IPS DF 6.9 (cell line): ENCODE measurements around the gene CTSS.

Experiments
- DNase-seq: peaks from one replicate; pipeline ENCODE4 v3.0.0-alpha.2; 2013; ENCODE audit warnings: low read depth, low spot score
- H3K27ac ChIP-seq: one replicate; pipeline ENCODE4 v1.5.1; 2013; ENCODE audit warnings: low read length, control low read depth
- H3K27me3 ChIP-seq: 2 replicates; pipeline ENCODE4 v1.6.1; 2013; ENCODE audit warnings: mild to moderate bottlenecking, low read length; ENCODE audit not compliant: control insufficient read depth, insufficient read depth
- H3K36me3 ChIP-seq: 2 replicates; pipeline ENCODE4 v1.6.1; 2013; ENCODE audit warnings: low read length; ENCODE audit not compliant: control insufficient read depth, insufficient read depth
- H3K4me1 ChIP-seq: 2 replicates; pipeline ENCODE4 v1.6.1; 2013; ENCODE audit warnings: low read length; ENCODE audit not compliant: control insufficient read depth, insufficient read depth
- H3K4me3 ChIP-seq: 2 replicates; pipeline ENCODE4 v1.5.1; 2013; ENCODE audit warnings: mild to moderate bottlenecking, low read length
- H3K9me3 ChIP-seq: 2 replicates; pipeline ENCODE4 v1.6.1; 2013; ENCODE audit warnings: low read length, inconsistent platforms; ENCODE audit not compliant: control insufficient read depth, insufficient read depth
- WGBS: extraction: QIAGEN DNeasy Blood & Tissue Kit; methylation state at CpG from one replicate; pipeline ENCODE4 v1.1.7; 2013; ENCODE audit warnings: mixed read lengths, missing lambda C conversion rate; ENCODE audit not compliant: insufficient read length, insufficient coverage; 5-methylcytosine and 5-hydroxymethylcytosine counted together

CTSS gene

GRCh38 chr1:150765296-150765976 lies at the start of gene CTSS:
Gene CTSS (minus strand): TSS chr1:150765778. CDS start chr1:150764763, 1,015 bp downstream.
- Histone ChIP-seq H3K36me3 (no peaks in the 10 kb centered on the region), H3K27ac (no peak within 1 kb of the TSS), H3K4me3 (no peak within 1 kb of the TSS), H3K4me1 (no peaks in the 10 kb centered on the region), H3K9me3 (no peaks in the 10 kb centered on the region; the same call in 1 of the 2 replicates), H3K27me3 (no peaks in the 10 kb centered on the region)
- no CpG with 5 or more reads among the region's 4 CpGs for WGBS
- DNase-seq, result no peak

GRCh38 chr1:150813028-150813707 lies 47.6 kb upstream of the CTSS start:
- no CpG with 5 or more reads among the region's 5 CpGs for WGBS
- DNase-seq, result no peak
- peaks cover 16% of the 10 kb centered on the region; the same call in 1 of the 2 replicates for H3K36me3 ChIP-seq

GRCh38 chr1:150810958-150811659 lies 45.5 kb upstream of the CTSS start:
- no CpG with 5 or more reads among the region's 9 CpGs for WGBS
- no peak overlapping the region for H3K4me3 ChIP-seq
- H3K27me3 ChIP-seq, result no peaks in the 10 kb centered on the region
- no peak for DNase-seq
- H3K4me1 ChIP-seq, result 0 out of 2 replicates have a peak, but pooled peaks cover 4% of the 10 kb centered on the region
- peaks cover 9% of the 10 kb centered on the region; the same call in 1 of the 2 replicates for H3K36me3 ChIP-seq
- H3K27ac ChIP-seq, result no peak overlapping the region
- H3K9me3 ChIP-seq, result no peaks in the 10 kb centered on the region

More at GRCh38 chr1:150813028-150813707, 47.6 kb upstream of the CTSS start:
- Histone ChIP-seq H3K9me3 (no peaks in the 10 kb centered on the region), H3K4me1 (0 out of 2 replicates have a peak, but pooled peaks cover under 1% of the 10 kb centered on the region), H3K27me3 (no peaks in the 10 kb centered on the region), H3K27ac (no peak overlapping the region), H3K4me3 (no peak overlapping the region)

GRCh38 chr1:150809651-150810050 lies 44.1 kb upstream of the CTSS start:
- WGBS, result no CpG with 5 or more reads among the region's 3 CpGs
- no peak overlapping the region for H3K27ac ChIP-seq
- no peak for DNase-seq
- H3K9me3 ChIP-seq, result no peaks in the 10 kb centered on the region
- no peaks in the 10 kb centered on the region for H3K27me3 ChIP-seq
- H3K4me1 ChIP-seq, result 0 out of 2 replicates have a peak, but pooled peaks cover 4% of the 10 kb centered on the region
- peaks cover 9% of the 10 kb centered on the region; the same call in 1 of the 2 replicates for H3K36me3 ChIP-seq
- no peak overlapping the region for H3K4me3 ChIP-seq

GRCh38 chr1:150808846-150809245 lies 43.3 kb upstream of the CTSS start:
- Histone ChIP-seq H3K4me1 (0 out of 2 replicates have a peak, but pooled peaks cover 4% of the 10 kb centered on the region), H3K36me3 (peaks cover 6% of the 10 kb centered on the region; the same call in 1 of the 2 replicates), H3K27ac (no peak overlapping the region), H3K4me3 (no peak overlapping the region), H3K9me3 (no peaks in the 10 kb centered on the region), H3K27me3 (no peaks in the 10 kb centered on the region)
- no CpG with 5 or more reads among the region's 2 CpGs for WGBS
- DNase-seq, result no peak

- Histone ChIP-seq H3K4me1 (0 out of 2 replicates have a peak, but pooled peaks cover 4% of the 10 kb centered on the region), H3K4me3 (no peak within 1 kb of the TSS)
- no peak for DNase-seq
Observed at GRCh38 chr1:150808121-150808520, 42.5 kb upstream of the CTSS start, which contains the start of gene CTSK. Gene CTSK (minus strand): TSS chr1:150808260. CDS start chr1:150806805, 1,455 bp downstream.

GRCh38 chr1:150807249-150808023 lies 41.9 kb upstream of the CTSS start:
- no peak for DNase-seq
- Histone ChIP-seq H3K4me3 (no peak overlapping the region), H3K9me3 (no peaks in the 10 kb centered on the region), H3K27me3 (no peaks in the 10 kb centered on the region), H3K27ac (no peak overlapping the region), H3K4me1 (0 out of 2 replicates have a peak, but pooled peaks cover 4% of the 10 kb centered on the region), H3K36me3 (no peaks in the 10 kb centered on the region)
- no CpG with 5 or more reads among the region's 7 CpGs for WGBS

More at GRCh38 chr1:150808121-150808520, 42.5 kb upstream of the CTSS start, which contains the start of gene CTSK:
- Histone ChIP-seq H3K27me3 (no peaks in the 10 kb centered on the region), H3K9me3 (no peaks in the 10 kb centered on the region), H3K36me3 (peaks cover 4% of the 10 kb centered on the region; the same call in 1 of the 2 replicates), H3K27ac (no peak within 1 kb of the TSS)
- no CpG with 5 or more reads among the region's 7 CpGs for WGBS

GRCh38 chr1:150805899-150806298 lies 40.3 kb upstream of the CTSS start:
- DNase-seq, result no peak
- H3K27ac ChIP-seq, result no peak overlapping the region
- no peak overlapping the region for H3K4me3 ChIP-seq
- WGBS, result no CpG with 5 or more reads among the region's 4 CpGs
- no peaks in the 10 kb centered on the region for H3K27me3 ChIP-seq
- H3K4me1 ChIP-seq, result 0 out of 2 replicates have a peak, but pooled peaks cover 4% of the 10 kb centered on the region
- no peaks in the 10 kb centered on the region for H3K36me3 ChIP-seq
- no peaks in the 10 kb centered on the region for H3K9me3 ChIP-seq

GRCh38 chr1:150804671-150805070 lies 39.1 kb upstream of the CTSS start:
- Histone ChIP-seq H3K4me3 (no peak overlapping the region), H3K9me3 (no peaks in the 10 kb centered on the region), H3K4me1 (0 out of 2 replicates have a peak, but pooled peaks cover 4% of the 10 kb centered on the region), H3K27ac (no peak overlapping the region), H3K36me3 (no peaks in the 10 kb centered on the region), H3K27me3 (no peaks in the 10 kb centered on the region)
- WGBS, result no CpG with 5 or more reads among the region's 3 CpGs
- no peak for DNase-seq
